Trophoblast cell (in vitro differentiated cells and primary cell): ENCODE measurements around the gene CACNA2D2.

Source experiments
- DNase-seq, 2 donors: peaks; one replicate each; pipeline ENCODE4 v3.0.0-alpha.2; 2016
- H2AFZ ChIP-seq: 2 replicates; pipeline ENCODE4 v1.6.1; 2013; ENCODE audit warnings: low read length, moderate library complexity, mild to moderate bottlenecking; ENCODE audit not compliant: insufficient read depth, poor library complexity
- H2AK5ac ChIP-seq: 2 replicates; pipeline ENCODE4 v1.6.1; 2013; ENCODE audit warnings: mild to moderate bottlenecking, low read length
- H2BK120ac ChIP-seq: 2 replicates; pipeline ENCODE4 v1.6.1; 2013; ENCODE audit warnings: low read length, mild to moderate bottlenecking, moderate library complexity; ENCODE audit not compliant: insufficient read depth, poor library complexity
- H2BK12ac ChIP-seq: 2 replicates; pipeline ENCODE4 v1.6.1; 2013; ENCODE audit warnings: mild to moderate bottlenecking, low read length, moderate library complexity
- H2BK5ac ChIP-seq: 2 replicates; pipeline ENCODE4 v1.6.1; 2013; ENCODE audit warnings: low read length, low read depth, moderate library complexity, mild to moderate bottlenecking; ENCODE audit not compliant: poor library complexity
- H3K14ac ChIP-seq: 2 replicates; pipeline ENCODE4 v1.6.1; 2013; ENCODE audit warnings: mild to moderate bottlenecking, low read length
- H3K18ac ChIP-seq: 2 replicates; pipeline ENCODE4 v1.6.1; 2013; ENCODE audit warnings: mild to moderate bottlenecking, low read length
- H3K23ac ChIP-seq: 2 replicates; pipeline ENCODE4 v1.6.1; 2013; ENCODE audit warnings: low read length
- H3K27ac ChIP-seq: 2 replicates; pipeline ENCODE4 v1.5.1; 2013; ENCODE audit warnings: low read depth, mild to moderate bottlenecking, inconsistent platforms, low read length, moderate library complexity
- H3K27me3 ChIP-seq: 2 replicates; pipeline ENCODE4 v1.6.1; 2013; ENCODE audit warnings: inconsistent platforms, mild to moderate bottlenecking, low read length, moderate library complexity; ENCODE audit not compliant: insufficient read depth
- H3K36me3 ChIP-seq, 2 experiments: 1 replicate in 1 of 2; 2 replicates in 1 of 2; pipeline ENCODE4 v1.6.1; 2013; ENCODE audit warnings: low read length in 2 of 2, mild to moderate bottlenecking in 2 of 2, moderate library complexity in 1 of 2; ENCODE audit not compliant: insufficient read depth in 2 of 2, control insufficient read depth in 1 of 2
- H3K4ac ChIP-seq: 2 replicates; pipeline ENCODE4 v1.6.1; 2013; ENCODE audit warnings: low read depth, mild to moderate bottlenecking, low read length, moderate library complexity
- H3K4me1 ChIP-seq, 2 experiments: 1 replicate in 1 of 2; 2 replicates in 1 of 2; pipeline ENCODE4 v1.6.1; 2013; ENCODE audit warnings: low read length in 2 of 2, mild to moderate bottlenecking in 2 of 2, moderate library complexity in 1 of 2; ENCODE audit not compliant: insufficient read depth in 2 of 2, control insufficient read depth in 1 of 2
- H3K4me2 ChIP-seq: 2 replicates; pipeline ENCODE4 v1.6.1; 2013; ENCODE audit warnings: inconsistent platforms, mild to moderate bottlenecking, low read length, moderate library complexity
- H3K4me3 ChIP-seq: 2 replicates; pipeline ENCODE4 v1.5.1; 2013; ENCODE audit warnings: mild to moderate bottlenecking, low read depth, low read length, inconsistent platforms
- H3K79me1 ChIP-seq: one replicate; pipeline ENCODE4 v1.6.1; 2013; ENCODE audit warnings: low read length
- H3K79me2 ChIP-seq: 2 replicates; pipeline ENCODE4 v1.6.1; 2013; ENCODE audit warnings: low read length, mild to moderate bottlenecking; ENCODE audit not compliant: control insufficient read depth, insufficient read depth, poor library complexity
- H3K9ac ChIP-seq: 2 replicates; pipeline ENCODE4 v1.6.1; 2013; ENCODE audit warnings: mild to moderate bottlenecking, low read length
- H3K9me3 ChIP-seq: 2 replicates; pipeline ENCODE4 v1.6.1; 2013; ENCODE audit warnings: low read depth, mild to moderate bottlenecking, control low read depth, inconsistent platforms, low read length; ENCODE audit not compliant: insufficient read depth
- H4K12ac ChIP-seq: 2 replicates; pipeline ENCODE4 v1.6.1; 2013; ENCODE audit warnings: low read depth, mild to moderate bottlenecking, low read length, moderate library complexity
- H4K8ac ChIP-seq: 2 replicates; pipeline ENCODE4 v1.6.1; 2013; ENCODE audit warnings: low read depth, mild to moderate bottlenecking, low read length, moderate library complexity
- H4K91ac ChIP-seq: one replicate; pipeline ENCODE4 v1.6.1; 2013; ENCODE audit warnings: low read depth, mild to moderate bottlenecking, low read length, moderate library complexity
- WGBS: extraction: QIAGEN DNeasy Blood & Tissue Kit; methylation state at CpG from one replicate; pipeline ENCODE4 v1.1.7; 2013; ENCODE audit warnings: missing lambda C conversion rate; ENCODE audit not compliant: insufficient read length, insufficient coverage; ENCODE audit errors: extremely low coverage; 5-methylcytosine and 5-hydroxymethylcytosine counted together

CACNA2D2 gene

DNA sequence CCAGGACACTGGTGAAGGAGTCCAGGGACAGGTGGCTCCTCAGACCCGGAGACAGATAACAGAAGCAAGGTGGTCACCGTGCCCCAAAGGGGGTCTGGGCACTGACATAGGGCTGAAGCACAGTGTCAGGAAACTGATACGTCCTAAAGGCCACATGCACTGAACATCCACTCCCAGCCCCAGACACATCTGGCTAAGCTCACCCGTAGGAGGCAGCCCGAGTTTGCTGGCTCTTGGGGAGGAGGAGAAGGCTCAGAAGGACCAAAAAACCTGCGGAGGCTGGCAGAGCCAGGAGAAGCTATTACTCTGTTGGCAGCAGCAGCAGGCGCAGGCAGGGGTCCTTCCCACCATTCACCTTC is 1.2 kb downstream of the CACNA2D2 start:
- H3K4ac ChIP-seq = no peak overlapping the region
- no peak overlapping the region for H2BK12ac ChIP-seq
- no peak overlapping the region for H2BK5ac ChIP-seq
- H3K4me1 ChIP-seq = peaks cover 5 to 6% of the 10 kb centered on the region in 2 experiments
- no peak overlapping the region for H3K4me3 ChIP-seq
- peaks cover 34% of the 10 kb centered on the region for H3K27me3 ChIP-seq
- DNase-seq = no peak
- H4K8ac ChIP-seq = no peak overlapping the region
- WGBS = no CpG with 5 or more reads among the region's 7 CpGs
- H3K79me2 ChIP-seq = no peaks in the 10 kb centered on the region
- no peaks in the 10 kb centered on the region for H3K79me1 ChIP-seq
- no peak overlapping the region for H4K91ac ChIP-seq
- no peak overlapping the region for H2BK120ac ChIP-seq
- H2AFZ ChIP-seq = no peak overlapping the region
- H3K14ac ChIP-seq = no peak overlapping the region
- H3K27ac ChIP-seq = no peak overlapping the region
- H3K23ac ChIP-seq = no peak overlapping the region
- no peak overlapping the region for H3K18ac ChIP-seq
- no peaks in the 10 kb centered on the region for H3K36me3 ChIP-seq
- peaks cover 10% of the 10 kb centered on the region for H3K9me3 ChIP-seq
- H3K4me2 ChIP-seq = peak overlapping the region; percentile 92
- no peak overlapping the region for H3K9ac ChIP-seq
- no peak overlapping the region for H4K12ac ChIP-seq
- H2AK5ac ChIP-seq = no peak overlapping the region

DNA sequence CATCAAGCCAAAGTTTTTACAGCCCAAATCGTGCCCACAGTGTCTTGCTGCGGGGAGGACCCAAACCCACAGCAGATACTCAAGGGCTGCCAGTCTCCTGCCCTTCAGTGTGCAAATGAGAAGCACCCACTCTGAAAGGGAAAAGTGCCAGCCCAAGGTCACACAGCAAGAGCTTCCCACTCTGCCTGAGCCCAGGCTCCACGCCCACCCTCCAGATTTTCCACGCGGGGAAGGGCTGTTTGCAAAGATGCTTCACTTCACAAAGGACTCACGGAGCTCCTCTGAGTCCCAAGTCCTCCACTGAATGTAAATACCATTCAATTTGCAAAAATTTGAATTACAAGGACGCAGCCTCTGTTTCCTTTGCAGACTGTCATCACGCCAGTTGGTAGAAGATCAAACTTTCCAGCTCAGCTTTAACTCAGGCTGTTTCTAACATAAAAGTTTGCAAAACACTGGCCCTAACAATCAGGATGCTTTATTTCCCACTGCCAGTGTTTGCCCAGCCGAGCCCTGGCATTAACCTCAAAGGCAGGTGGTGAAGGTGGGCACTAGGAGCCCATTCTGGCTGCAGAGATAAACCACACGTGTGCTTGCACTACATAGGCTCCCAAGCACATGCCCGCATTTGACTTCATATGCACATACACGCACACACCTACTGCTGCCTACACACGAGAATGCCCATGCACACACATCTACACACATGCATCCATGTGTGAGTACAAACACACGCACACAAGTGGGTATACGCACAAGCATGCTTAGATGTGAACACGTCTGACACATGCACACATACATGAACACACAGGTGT is 7.6 kb downstream of the CACNA2D2 start:
- Histone ChIP-seq H4K8ac (no peak overlapping the region), H3K23ac (no peak overlapping the region), H3K4me3 (no peak overlapping the region), H2BK12ac (no peak overlapping the region), H3K27ac (no peak overlapping the region), H3K79me2 (no peaks in the 10 kb centered on the region), H3K4me1 (no peaks in the 10 kb centered on the region), H3K4ac (no peak overlapping the region), H4K12ac (no peak overlapping the region), H2BK5ac (no peak overlapping the region), H3K36me3 (no peaks in the 10 kb centered on the region), H2AFZ (no peak overlapping the region), H3K18ac (no peak overlapping the region), H4K91ac (no peak overlapping the region), H3K9me3 (peaks cover 5% of the 10 kb centered on the region), H3K14ac (no peak overlapping the region), H3K9ac (no peak overlapping the region), H3K4me2 (no peak overlapping the region), H2BK120ac (no peak overlapping the region), H3K79me1 (no peaks in the 10 kb centered on the region), H3K27me3 (peaks cover 2% of the 10 kb centered on the region), H2AK5ac (no peak overlapping the region)
- no peak for DNase-seq
- WGBS = no CpG with 5 or more reads among the region's 16 CpGs

DNA sequence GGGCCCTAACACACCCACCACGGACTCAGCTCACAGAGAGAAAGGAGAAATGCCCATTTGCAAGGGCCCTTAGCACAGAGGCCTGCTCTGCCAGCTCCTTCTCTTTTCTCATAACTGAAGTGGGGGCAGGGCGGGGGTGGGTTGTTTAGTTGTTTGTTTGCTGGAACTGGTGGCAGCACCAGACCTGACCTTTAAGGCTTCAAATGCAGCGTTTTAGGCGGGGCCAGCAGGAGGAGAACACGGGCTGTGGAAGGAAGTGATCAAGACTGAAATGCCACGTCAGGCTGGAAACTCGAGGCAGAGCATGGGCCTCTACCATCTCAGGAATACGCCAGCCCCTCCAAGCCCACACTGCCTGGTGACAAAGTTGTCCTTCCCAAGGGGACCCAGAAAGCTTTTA is 9.3 kb downstream of the CACNA2D2 start:
- H4K12ac ChIP-seq = no peak overlapping the region
- H4K91ac ChIP-seq = no peak overlapping the region
- no peak overlapping the region for H4K8ac ChIP-seq
- H3K23ac ChIP-seq = no peak overlapping the region
- no peaks in the 10 kb centered on the region for H3K4me1 ChIP-seq
- no peak overlapping the region for H2BK12ac ChIP-seq
- no peak overlapping the region for H2AK5ac ChIP-seq
- no peak for DNase-seq
- no peak overlapping the region for H3K4me3 ChIP-seq
- H3K36me3 ChIP-seq = no peaks in the 10 kb centered on the region
- no peak overlapping the region for H2AFZ ChIP-seq
- H3K27me3 ChIP-seq = no peaks in the 10 kb centered on the region
- H3K4me2 ChIP-seq = no peak overlapping the region
- no peaks in the 10 kb centered on the region for H3K79me1 ChIP-seq
- no peak overlapping the region for H3K9ac ChIP-seq
- H3K4ac ChIP-seq = no peak overlapping the region
- WGBS = no CpG with 5 or more reads among the region's 8 CpGs
- H2BK5ac ChIP-seq = no peak overlapping the region
- no peak overlapping the region for H3K18ac ChIP-seq
- H2BK120ac ChIP-seq = no peak overlapping the region
- H3K27ac ChIP-seq = no peak overlapping the region
- no peaks in the 10 kb centered on the region for H3K79me2 ChIP-seq
- H3K14ac ChIP-seq = no peak overlapping the region
- H3K9me3 ChIP-seq = peaks cover 3% of the 10 kb centered on the region

DNA sequence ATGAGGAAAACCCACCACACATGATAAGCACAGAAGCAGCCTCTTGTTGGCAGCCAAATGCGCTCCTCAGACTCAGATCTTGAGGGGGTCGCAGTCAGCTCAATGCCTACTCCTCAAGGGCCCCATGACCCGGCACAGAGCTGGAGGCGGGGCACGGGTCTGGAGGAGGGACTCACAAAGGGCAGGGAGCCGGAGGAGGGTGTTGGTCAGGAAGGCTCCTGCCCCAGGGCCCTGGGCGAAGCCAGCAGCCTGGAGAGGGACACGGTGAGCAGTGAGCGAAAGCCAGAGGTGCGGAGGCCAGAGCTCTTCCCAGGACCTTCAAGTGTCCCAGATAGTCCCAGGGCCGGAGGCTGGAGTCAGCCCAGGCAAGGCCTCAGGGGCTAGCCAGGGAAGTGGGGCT is 9.8 kb downstream of the CACNA2D2 start:
- H3K9ac ChIP-seq = no peak overlapping the region
- no peak overlapping the region for H2BK12ac ChIP-seq
- no peak overlapping the region for H4K91ac ChIP-seq
- no peaks in the 10 kb centered on the region for H3K79me1 ChIP-seq
- DNase-seq = no peak
- H2AFZ ChIP-seq = no peak overlapping the region
- H2BK5ac ChIP-seq = no peak overlapping the region
- no peak overlapping the region for H4K12ac ChIP-seq
- H3K36me3 ChIP-seq = no peaks in the 10 kb centered on the region
- no CpG with 5 or more reads among the region's 11 CpGs for WGBS
- no peaks in the 10 kb centered on the region for H3K27me3 ChIP-seq
- peaks cover 3% of the 10 kb centered on the region for H3K9me3 ChIP-seq
- H3K18ac ChIP-seq = no peak overlapping the region
- H3K4me2 ChIP-seq = no peak overlapping the region
- no peak overlapping the region for H4K8ac ChIP-seq
- no peak overlapping the region for H3K23ac ChIP-seq
- no peaks in the 10 kb centered on the region for H3K79me2 ChIP-seq
- no peak overlapping the region for H3K4me3 ChIP-seq
- no peak overlapping the region for H3K14ac ChIP-seq
- H2AK5ac ChIP-seq = no peak overlapping the region
- no peak overlapping the region for H3K4ac ChIP-seq
- H3K27ac ChIP-seq = no peak overlapping the region
- H2BK120ac ChIP-seq = no peak overlapping the region
- H3K4me1 ChIP-seq = no peaks in the 10 kb centered on the region
